Gastroesophageal sphincter (tissue), 4 donors: Measurements from ENCODE around the gene ARID1B. TPM values are rescaled to one million over a fixed set of nuclear protein-coding genes. Genes with fewer than 3 reads are reported as not detected.

Experiments
- ATAC-seq: fragments of 150-250 bp; one replicate; pipeline ENCODE4 v1.9.1; 2016; ENCODE audit warnings: mild to moderate bottlenecking, moderate library complexity
- H3K27ac ChIP-seq, 4 donors: fragments of 200-600 bp; sonication (generic) in 3 of 4; 1 replicate in 3 of 4; 2 replicates in 1 of 4; pipeline ENCODE4 v1.5.1; 2016 to 2019
- H3K27me3 ChIP-seq: fragments of 200-600 bp; sonication (generic); one replicate; pipeline ENCODE4 v1.5.1; 2019
- H3K36me3 ChIP-seq, 2 donors: fragments of 200-600 bp; sonication (generic); one replicate each; pipeline ENCODE4 v1.5.1; 2019; ENCODE audit warnings: control low read depth in 1 of 2
- H3K4me1 ChIP-seq, 3 donors: fragments of 200-600 bp; sonication (generic); 1 replicate in 2 of 3; 2 replicates in 1 of 3; pipeline ENCODE4 v1.5.1; 2016 to 2019; ENCODE audit warnings: control low read depth in 2 of 3
- H3K4me3 ChIP-seq, 2 donors: fragments of 200-600 bp; sonication (generic); one replicate each; pipeline ENCODE4 v1.5.1; 2019; ENCODE audit warnings: mild to moderate bottlenecking in 1 of 2, moderate library complexity in 1 of 2
- H3K9me3 ChIP-seq, 3 donors: fragments of 200-600 bp; sonication (generic); one replicate each; pipeline ENCODE4 v1.5.1; 2017 to 2019; ENCODE audit warnings: control low read depth in 2 of 3
- EP300 ChIP-seq: sonication (generic); formaldehyde crosslinking; IDR thresholded peaks from one replicate; pipeline ENCODE4 v1.6.1; 2017; ENCODE audit warnings: antibody characterized with exemption, mild to moderate bottlenecking
- POLR2A ChIP-seq, 2 donors: fragments of 450-650 bp; IDR thresholded peaks; one replicate each; pipeline ENCODE4 v1.6.1; 2017; ENCODE audit warnings: antibody characterized with exemption in 2 of 2, mild to moderate bottlenecking in 2 of 2, moderate library complexity in 1 of 2
- POLR2AphosphoS5 ChIP-seq: sonication (generic); formaldehyde crosslinking; IDR thresholded peaks from one replicate; pipeline ENCODE4 v1.6.1; 2017; ENCODE audit warnings: antibody characterized with exemption
- WGBS, 2 donors: methylation state at CpG; one replicate each; pipeline ENCODE4 v1.1.5; 2018; ENCODE audit warnings: low coverage in 1 of 2; 5-methylcytosine and 5-hydroxymethylcytosine counted together
- total RNA-seq, 4 donors: library from RNA; depleted of rRNA; stranded (reverse); fragments of >200 nt; gene quantifications; one replicate each; pipeline ENCODE4 v1.1.0, GENCODE V29; 2016
- TF ChIP-seq, protein P1 (sequence below), 4 experiments: fragments of 200-600 bp in 2 of 4; fragments of 450-650 bp in 2 of 4; sonication (generic) in 1 of 4; IDR thresholded peaks; one replicate each; pipeline ENCODE4 v1.5.1; 2017 to 2019; ENCODE audit warnings: antibody characterized with exemption in 4 of 4, mild to moderate bottlenecking in 2 of 4, moderate library complexity in 2 of 4

Gene ARID1B
- total RNA-seq, 4 donors from 2014 or later = 40.0 to 106 (median 79.7) TPM

- Histone ChIP-seq H3K4me1 (peaks cover 4 to 93% (median 16%) of the 10 kb centered on the region in 3 donors), H3K27me3 (no peaks in the 10 kb centered on the region), H3K9me3 (no peaks in the 10 kb centered on the region), H3K27ac (no peak overlapping the region), H3K4me3 (no peak overlapping the region), H3K36me3 (no peaks in the 10 kb centered on the region)
- whole genome bisulfite sequencing, 2 donors = 79 to 92% methylated on average over 2 of the region's 2 CpGs
- TF ChIP-seq POLR2A (IDR thresholded peaks at IDR 0.05) (no peak), POLR2AphosphoS5 (no peak), EP300 (no peak)
- TF ChIP-seq, protein P1, sequence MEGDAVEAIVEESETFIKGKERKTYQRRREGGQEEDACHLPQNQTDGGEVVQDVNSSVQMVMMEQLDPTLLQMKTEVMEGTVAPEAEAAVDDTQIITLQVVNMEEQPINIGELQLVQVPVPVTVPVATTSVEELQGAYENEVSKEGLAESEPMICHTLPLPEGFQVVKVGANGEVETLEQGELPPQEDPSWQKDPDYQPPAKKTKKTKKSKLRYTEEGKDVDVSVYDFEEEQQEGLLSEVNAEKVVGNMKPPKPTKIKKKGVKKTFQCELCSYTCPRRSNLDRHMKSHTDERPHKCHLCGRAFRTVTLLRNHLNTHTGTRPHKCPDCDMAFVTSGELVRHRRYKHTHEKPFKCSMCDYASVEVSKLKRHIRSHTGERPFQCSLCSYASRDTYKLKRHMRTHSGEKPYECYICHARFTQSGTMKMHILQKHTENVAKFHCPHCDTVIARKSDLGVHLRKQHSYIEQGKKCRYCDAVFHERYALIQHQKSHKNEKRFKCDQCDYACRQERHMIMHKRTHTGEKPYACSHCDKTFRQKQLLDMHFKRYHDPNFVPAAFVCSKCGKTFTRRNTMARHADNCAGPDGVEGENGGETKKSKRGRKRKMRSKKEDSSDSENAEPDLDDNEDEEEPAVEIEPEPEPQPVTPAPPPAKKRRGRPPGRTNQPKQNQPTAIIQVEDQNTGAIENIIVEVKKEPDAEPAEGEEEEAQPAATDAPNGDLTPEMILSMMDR (IDR thresholded peaks at IDR 0.05) = no peak
- ATAC-seq = no peak
These were observed 32.4 kb downstream of the ARID1B start for GRCh38 chr6:156809446-156810178.

DNA sequence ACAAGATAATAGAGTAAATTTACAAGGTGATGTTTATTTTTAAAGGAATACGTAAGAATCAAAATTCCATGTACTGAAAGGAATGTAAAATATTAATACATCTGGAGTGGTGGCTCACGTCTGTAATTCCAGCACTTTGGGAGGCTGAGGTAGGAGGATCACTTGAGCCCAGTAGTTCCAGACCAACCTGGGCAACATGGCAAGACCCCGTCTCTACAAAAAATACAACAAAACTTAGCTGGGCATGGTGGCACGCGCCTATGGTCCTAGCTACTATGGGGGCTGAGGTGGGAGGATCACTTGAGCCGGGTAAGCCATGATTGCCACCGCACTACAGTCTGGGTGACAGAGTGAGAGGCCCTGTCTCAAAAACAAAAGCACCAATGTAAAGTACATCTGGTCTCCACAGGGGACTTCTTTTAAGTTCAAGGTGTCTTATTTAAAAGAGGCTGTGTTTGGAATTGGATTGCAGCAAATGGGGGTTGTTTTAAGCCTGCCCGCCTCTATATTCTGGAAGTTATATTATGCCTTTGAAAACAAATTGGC lies 36.9 kb downstream of the ARID1B start:
- no peaks in the 10 kb centered on the region for H3K27me3 ChIP-seq
- no peaks in the 10 kb centered on the region for H3K36me3 ChIP-seq
- H3K27ac ChIP-seq = no peak overlapping the region
- H3K4me3 ChIP-seq = no peak overlapping the region
- H3K9me3 ChIP-seq = no peaks in the 10 kb centered on the region
- TF ChIP-seq POLR2A (IDR thresholded peaks at IDR 0.05) (no peak), POLR2AphosphoS5 (no peak), EP300 (no peak)
- TF ChIP-seq, protein P1 (IDR thresholded peaks at IDR 0.05) = no peak
- ATAC-seq = no peak
- peaks cover 16 to 94% (median 17%) of the 10 kb centered on the region in 3 donors for H3K4me1 ChIP-seq
- WGBS, 2 donors = 81 to 86% methylated on average over 7 to 8 of the region's 8 CpGs

DNA sequence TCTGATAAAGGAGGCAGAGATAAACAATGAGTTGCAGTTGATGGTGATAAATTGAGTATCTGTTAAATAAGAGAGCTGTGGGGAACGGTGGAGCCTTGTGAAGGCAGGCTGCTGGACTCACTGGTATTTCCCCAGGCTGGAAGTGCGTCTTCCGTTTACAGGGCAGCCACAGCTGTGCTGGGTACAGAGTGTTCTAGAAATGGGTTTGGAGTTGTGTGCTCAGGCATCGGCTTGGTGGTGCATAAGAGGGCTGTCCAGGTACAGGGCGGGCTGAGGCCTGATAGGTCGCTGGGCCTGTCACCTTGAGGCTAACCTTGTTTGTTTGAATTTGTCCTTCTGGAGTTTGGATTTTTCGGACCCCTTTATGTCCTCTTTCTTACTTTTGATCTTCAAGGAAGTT lies 39.3 kb downstream of the ARID1B start:
- Histone ChIP-seq H3K4me1 (peaks cover 11 to 87% (median 14%) of the 10 kb centered on the region in 3 donors), H3K36me3 (no peaks in the 10 kb centered on the region), H3K4me3 (no peak overlapping the region), H3K9me3 (no peaks in the 10 kb centered on the region), H3K27me3 (no peaks in the 10 kb centered on the region), H3K27ac (peak overlapping the region in 1 of 4 donors; percentile 43)
- peak; percentile 81 for ATAC-seq
- TF ChIP-seq, protein P1 (IDR thresholded peaks at IDR 0.05) = no peak
- no peak for TF ChIP-seq EP300
- TF ChIP-seq POLR2AphosphoS5 = no peak
- no peak for TF ChIP-seq POLR2A (IDR thresholded peaks at IDR 0.05)
- WGBS, 2 donors = 56 to 60% methylated on average over 5 to 7 of the region's 7 CpGs

GRCh38 chr6:156820089-156820798 lies 43.1 kb downstream of the ARID1B start:
- TF ChIP-seq, protein P1 (IDR thresholded peaks at IDR 0.05) = no peak
- TF ChIP-seq POLR2A (IDR thresholded peaks at IDR 0.05) (no peak), EP300 (no peak), POLR2AphosphoS5 (no peak)

More at GRCh38 chr6:156820089-156820798, 43.1 kb downstream of the ARID1B start:
- H3K27ac ChIP-seq = no peak overlapping the region
- peaks cover 7 to 92% (median 18%) of the 10 kb centered on the region in 3 donors for H3K4me1 ChIP-seq
- ATAC-seq = no peak
- no peak overlapping the region for H3K4me3 ChIP-seq
- H3K36me3 ChIP-seq = no peaks in the 10 kb centered on the region
- WGBS, 2 donors = 79 to 91% methylated on average over 3 of the region's 3 CpGs
- H3K27me3 ChIP-seq = no peaks in the 10 kb centered on the region
- no peaks in the 10 kb centered on the region for H3K9me3 ChIP-seq
